ENCODE results near the gene CC2D1B. TPM values are rescaled to one million over a fixed set of nuclear protein-coding genes. Genes with fewer than 3 reads are reported as not detected.

The CC2D1B gene
- total RNA-seq, 2 experiments from 2014 or later, result 29.2 to 38.1 TPM

DNA sequence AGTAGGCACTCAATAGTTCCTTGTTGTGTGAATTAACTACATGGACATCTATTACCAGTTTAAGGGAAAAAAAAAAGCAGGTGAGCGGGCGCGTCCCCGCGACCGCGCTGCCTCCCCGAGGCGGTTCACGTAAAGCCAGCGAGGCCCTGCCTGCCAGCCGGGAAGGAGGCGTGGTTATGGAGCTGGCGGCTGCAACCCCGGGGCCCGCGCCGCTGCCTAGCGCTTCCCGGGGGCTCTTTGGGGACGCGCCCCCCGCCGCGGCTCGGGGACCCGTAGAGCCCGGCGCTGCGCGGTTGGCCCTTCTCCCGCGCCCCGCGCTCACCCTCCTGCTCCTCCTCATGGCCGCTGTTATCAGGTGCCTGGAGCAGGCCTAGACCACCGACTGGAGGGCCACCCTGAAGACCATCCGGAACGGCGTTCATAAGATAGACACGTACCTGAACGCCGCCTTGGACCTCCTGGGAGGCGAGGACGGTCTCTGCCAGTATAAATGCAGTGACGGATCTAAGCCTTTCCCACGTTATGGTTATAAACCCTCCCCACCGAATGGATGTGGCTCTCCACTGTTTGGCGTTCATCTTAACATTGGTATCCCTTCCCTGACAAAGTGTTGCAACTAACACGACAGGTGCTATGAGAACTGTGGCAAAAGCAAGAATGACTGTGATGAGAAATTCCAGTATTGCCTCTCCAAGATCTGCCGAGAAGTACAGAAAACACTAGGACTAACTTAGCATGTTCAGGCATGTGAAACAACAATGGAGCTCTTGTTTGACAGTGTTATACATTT is 2.6 kb upstream of the CC2D1B start:
- Histone ChIP-seq H2AFZ (ENCODE audit: low read length) (no peak overlapping the region), H3K27ac (ENCODE audit: low read depth, low read length, poor library complexity, severe bottlenecking) (no peak overlapping the region), H3K9me2 (ENCODE audit: insufficient read depth, low read length) (no peaks in the 10 kb centered on the region), H3K79me2 (ENCODE audit: insufficient read depth, low read depth, low read length) (peaks cover 11% of the 10 kb centered on the region), H3K4me3 (ENCODE audit: low read depth, low read length, poor library complexity, severe bottlenecking) (no peak overlapping the region), H4K20me1 (ENCODE audit: insufficient read depth, low read length) (no peaks in the 10 kb centered on the region), H3K4me1 (ENCODE audit: insufficient read depth, low read length, poor library complexity, severe bottlenecking) (peaks cover 15% of the 10 kb centered on the region), H3K9me3 (ENCODE audit: low read length) (no peaks in the 10 kb centered on the region), H3K36me3 (ENCODE audit: insufficient read depth, low read length) (peaks cover 38% of the 10 kb centered on the region), H3K4me2 (ENCODE audit: low read length) (peak overlapping the region; percentile 19; the same call in 1 of the 2 replicates)
- CTCF ChIA-PET (ENCODE audit: unreplicated experiment), result no interaction called here
- DNase-seq (ENCODE audit: low spot score), result no peak
- POLR2A ChIA-PET, result interaction anchor here (0.7 to 3.9 kb wide), 2 partner anchors 36 to 311 kb away, joined by 3 to 15 read pairs; partner anchors contain the start of genes ORC1 and PRPF38A
- intact Hi-C loops (cut with micrococcal nuclease; ENCODE audit: unreplicated experiment), result no loop called here
- TF ChIP-seq EZH2phosphoT487 (IDR thresholded peaks at IDR 0.05; ENCODE audit: borderline replicate concordance, low read depth, low read length), result no peak
- TF ChIP-seq, protein P1, sequence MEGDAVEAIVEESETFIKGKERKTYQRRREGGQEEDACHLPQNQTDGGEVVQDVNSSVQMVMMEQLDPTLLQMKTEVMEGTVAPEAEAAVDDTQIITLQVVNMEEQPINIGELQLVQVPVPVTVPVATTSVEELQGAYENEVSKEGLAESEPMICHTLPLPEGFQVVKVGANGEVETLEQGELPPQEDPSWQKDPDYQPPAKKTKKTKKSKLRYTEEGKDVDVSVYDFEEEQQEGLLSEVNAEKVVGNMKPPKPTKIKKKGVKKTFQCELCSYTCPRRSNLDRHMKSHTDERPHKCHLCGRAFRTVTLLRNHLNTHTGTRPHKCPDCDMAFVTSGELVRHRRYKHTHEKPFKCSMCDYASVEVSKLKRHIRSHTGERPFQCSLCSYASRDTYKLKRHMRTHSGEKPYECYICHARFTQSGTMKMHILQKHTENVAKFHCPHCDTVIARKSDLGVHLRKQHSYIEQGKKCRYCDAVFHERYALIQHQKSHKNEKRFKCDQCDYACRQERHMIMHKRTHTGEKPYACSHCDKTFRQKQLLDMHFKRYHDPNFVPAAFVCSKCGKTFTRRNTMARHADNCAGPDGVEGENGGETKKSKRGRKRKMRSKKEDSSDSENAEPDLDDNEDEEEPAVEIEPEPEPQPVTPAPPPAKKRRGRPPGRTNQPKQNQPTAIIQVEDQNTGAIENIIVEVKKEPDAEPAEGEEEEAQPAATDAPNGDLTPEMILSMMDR (conservative IDR thresholded peaks at IDR 0.05; ENCODE audit: low read length), result no peak
- no TSS peak for BruUV-seq (replicated peaks)

DNA sequence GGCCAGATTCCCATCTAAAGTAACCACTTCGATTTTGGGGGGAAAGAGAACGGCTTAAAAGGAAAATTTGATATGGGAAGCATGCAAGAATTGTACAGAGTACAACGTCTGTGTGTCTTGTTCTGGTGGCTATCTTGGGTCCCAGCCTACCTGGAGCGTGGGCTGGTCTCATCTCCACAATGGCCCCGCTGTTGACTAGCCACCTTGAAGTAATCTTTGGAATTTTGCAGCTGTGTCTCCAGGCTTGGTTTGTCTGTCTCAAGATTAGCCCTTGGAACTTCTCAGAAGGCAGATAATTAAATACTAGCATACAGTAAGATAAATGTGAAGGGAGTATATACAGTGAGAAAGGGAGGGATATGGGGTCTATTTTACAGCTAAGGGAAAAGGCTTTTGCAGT is 1.3 kb upstream of the CC2D1B start:
- TF ChIP-seq EZH2phosphoT487 (IDR thresholded peaks at IDR 0.05; ENCODE audit: borderline replicate concordance, low read depth, low read length), result no peak
- TF ChIP-seq, protein P1 (conservative IDR thresholded peaks at IDR 0.05; ENCODE audit: low read length), result no peak
- POLR2A ChIA-PET, result interaction anchor here (3.9 kb wide), 1 partner anchor 37 kb away, joined by 15 read pairs; the partner anchor contains the start of genes ORC1 and PRPF38A
- Histone ChIP-seq H3K4me1 (ENCODE audit: insufficient read depth, low read length, poor library complexity, severe bottlenecking) (peaks cover 15% of the 10 kb centered on the region), H3K9me2 (ENCODE audit: insufficient read depth, low read length) (no peaks in the 10 kb centered on the region), H4K20me1 (ENCODE audit: insufficient read depth, low read length) (no peaks in the 10 kb centered on the region), H3K4me3 (ENCODE audit: low read depth, low read length, poor library complexity, severe bottlenecking) (no peak overlapping the region), H2AFZ (ENCODE audit: low read length) (no peak overlapping the region), H3K27ac (ENCODE audit: low read depth, low read length, poor library complexity, severe bottlenecking) (no peak overlapping the region), H3K4me2 (ENCODE audit: low read length) (no peak overlapping the region), H3K36me3 (ENCODE audit: insufficient read depth, low read length) (peaks cover 36% of the 10 kb centered on the region), H3K79me2 (ENCODE audit: insufficient read depth, low read depth, low read length) (peaks cover 11% of the 10 kb centered on the region), H3K9me3 (ENCODE audit: low read length) (no peaks in the 10 kb centered on the region)
- no peak for DNase-seq (ENCODE audit: low spot score)
- CTCF ChIA-PET (ENCODE audit: unreplicated experiment), result no interaction called here
- no TSS peak for BruUV-seq (replicated peaks)
- intact Hi-C loops (cut with micrococcal nuclease; ENCODE audit: unreplicated experiment), result no loop called here

DNA sequence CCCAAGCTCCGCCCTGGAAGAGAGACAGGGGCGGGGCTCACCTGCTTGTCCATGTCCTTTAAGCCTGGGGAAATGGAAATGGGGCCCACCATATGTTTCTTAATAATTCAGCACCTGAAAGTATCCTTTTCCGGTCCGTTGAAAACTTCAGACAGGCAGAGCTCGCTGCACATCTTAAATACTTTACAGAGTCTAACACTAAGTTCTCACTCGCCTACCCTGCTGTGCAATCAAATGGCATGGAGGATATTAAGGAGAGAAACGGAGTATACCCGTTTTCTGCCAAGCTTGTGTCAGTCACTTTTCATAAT is 467 bp upstream of the CC2D1B start:
- Histone ChIP-seq H3K9me3 (ENCODE audit: low read length) (no peaks in the 10 kb centered on the region), H4K20me1 (ENCODE audit: insufficient read depth, low read length) (no peaks in the 10 kb centered on the region), H3K4me2 (ENCODE audit: low read length) (peak overlapping the region; percentile 38), H2AFZ (ENCODE audit: low read length) (peak overlapping the region; percentile 79; the same call in 1 of the 2 replicates), H3K4me3 (ENCODE audit: low read depth, low read length, poor library complexity, severe bottlenecking) (peak overlapping the region; percentile 93), H3K36me3 (ENCODE audit: insufficient read depth, low read length) (peaks cover 39% of the 10 kb centered on the region), H3K4me1 (ENCODE audit: insufficient read depth, low read length, poor library complexity, severe bottlenecking) (peaks cover 15% of the 10 kb centered on the region), H3K27ac (ENCODE audit: low read depth, low read length, poor library complexity, severe bottlenecking) (peak overlapping the region; percentile 63), H3K79me2 (ENCODE audit: insufficient read depth, low read depth, low read length) (peaks cover 11% of the 10 kb centered on the region), H3K9me2 (ENCODE audit: insufficient read depth, low read length) (no peaks in the 10 kb centered on the region)
- BruUV-seq (replicated peaks), result no TSS peak
- intact Hi-C loops (cut with micrococcal nuclease; ENCODE audit: unreplicated experiment), result loop anchor here (1.0 kb wide), 2 partner anchors 38 to 320 kb away; partner anchors contain the start of genes ORC1 and PRPF38A
- DNase-seq (ENCODE audit: low spot score), result no peak
- POLR2A ChIA-PET, result interaction anchor here (0.6 to 3.9 kb wide), 4 partner anchors 38 to 649 kb away, joined by 3 to 15 read pairs (median 5); partner anchors contain the start of genes ORC1 and PRPF38A
- CTCF ChIA-PET (ENCODE audit: unreplicated experiment), result no interaction called here
- TF ChIP-seq, protein P1 (conservative IDR thresholded peaks at IDR 0.05; ENCODE audit: low read length), result no peak
- no peak for TF ChIP-seq EZH2phosphoT487 (IDR thresholded peaks at IDR 0.05; ENCODE audit: borderline replicate concordance, low read depth, low read length)
